GM12892 (cell line): ENCODE measurements around the gene PGGT1B.
A peak's percentile ranks its signal among the peaks of the same experiment; 100 is the strongest.

Experiments used
- DNase-seq: peaks from one replicate; pipeline ENCODE4 v3.0.0; 2011; ENCODE audit not compliant: insufficient read length
- FAIRE-seq: peaks from 2 replicates; lab custom pipeline; 2011; peaks lifted over from hg19 to GRCh38; lab: Jason Lieb, UNC
- POLR2A ChIP-seq: IDR thresholded peaks from 2 replicates; pipeline ENCODE4 v1.6.1; 2011; ENCODE audit warnings: low read depth, low read length, control low read depth
- POLR2AphosphoS5 ChIP-seq: IDR thresholded peaks from 2 replicates; pipeline ENCODE4 v1.6.1; 2011; ENCODE audit warnings: low read depth, low read length, control low read depth
- TAF1 ChIP-seq: IDR thresholded peaks from 2 replicates; pipeline ENCODE4 v1.6.1; 2011; ENCODE audit warnings: low read depth, mild to moderate bottlenecking, control low read depth, low read length, borderline replicate concordance

PGGT1B gene

GRCh38 chr5:115246361-115246991 lies 16.2 kb downstream of the PGGT1B start:
- DNase-seq (no peak), FAIRE-seq (peak; percentile 54)

GRCh38 chr5:115243412-115243811 lies 19.3 kb downstream of the PGGT1B start:
- FAIRE-seq (peak; percentile 72), DNase-seq (no peak)
- TF ChIP-seq POLR2A (no peak), TAF1 (no peak), POLR2AphosphoS5 (no peak)

More at GRCh38 chr5:115246361-115246991, 16.2 kb downstream of the PGGT1B start:
- no peak for TF ChIP-seq POLR2AphosphoS5
- no peak for TF ChIP-seq TAF1
- no peak for TF ChIP-seq POLR2A

- no peak for DNase-seq
- peak; percentile 17 for FAIRE-seq
- TF ChIP-seq TAF1, result no peak
- TF ChIP-seq POLR2A, result no peak
Observed at GRCh38 chr5:115241881-115242642, 20.6 kb downstream of the PGGT1B start.

GRCh38 chr5:115237066-115237465 lies 25.6 kb downstream of the PGGT1B start:
- FAIRE-seq (no peak), DNase-seq (no peak)
- TF ChIP-seq POLR2A (no peak), TAF1 (no peak), POLR2AphosphoS5 (no peak)

GRCh38 chr5:115236599-115236998 lies 26.1 kb downstream of the PGGT1B start:
- TF ChIP-seq TAF1, result no peak
- no peak for TF ChIP-seq POLR2AphosphoS5
- TF ChIP-seq POLR2A, result no peak
- no peak for FAIRE-seq
- DNase-seq, result no peak

GRCh38 chr5:115231598-115231997 lies 31.1 kb downstream of the PGGT1B start:
- TF ChIP-seq TAF1 (no peak), POLR2AphosphoS5 (no peak), POLR2A (no peak)
- DNase-seq, result no peak
- FAIRE-seq, result peak; percentile 40

- TF ChIP-seq TAF1 (no peak), POLR2A (no peak), POLR2AphosphoS5 (no peak)
- DNase-seq (no peak), FAIRE-seq (no peak)
Observed at GRCh38 chr5:115229606-115230005, 33.1 kb downstream of the PGGT1B start.

GRCh38 chr5:115227281-115227680 lies 35.4 kb downstream of the PGGT1B start:
- DNase-seq, result no peak
- TF ChIP-seq TAF1 (no peak), POLR2AphosphoS5 (no peak), POLR2A (no peak)
- FAIRE-seq, result no peak

GRCh38 chr5:115214541-115214940 lies 48.1 kb downstream of the PGGT1B start:
- TF ChIP-seq POLR2A (no peak), TAF1 (no peak), POLR2AphosphoS5 (no peak)
- DNase-seq, result no peak
- no peak for FAIRE-seq

- no peak for TF ChIP-seq TAF1
- TF ChIP-seq POLR2A, result no peak
- DNase-seq (peak; percentile 19), FAIRE-seq (peak; percentile 98)
Observed at GRCh38 chr5:115209279-115209678, 53.4 kb downstream of the PGGT1B start.

- DNase-seq, result no peak
- TF ChIP-seq POLR2A (no peak), POLR2AphosphoS5 (no peak), TAF1 (no peak)
- no peak for FAIRE-seq
Observed at GRCh38 chr5:115202952-115203351, 59.7 kb downstream of the PGGT1B start.

- TF ChIP-seq POLR2AphosphoS5, result no peak
- TF ChIP-seq POLR2A, result no peak
- TF ChIP-seq TAF1, result no peak
- DNase-seq (no peak), FAIRE-seq (no peak)
Observed at GRCh38 chr5:115196161-115196560, 66.5 kb downstream of the PGGT1B start.
